ENCODE results near the gene PIK3CD.

PIK3CD gene

GRCh38 chr1:9722378-9722749 is 70.8 kb downstream of the PIK3CD start:
- no peak overlapping the region for H3K4me2 ChIP-seq (ENCODE audit: low read length)
- H3F3A ChIP-seq (ENCODE audit: control insufficient read depth, insufficient read depth) = no peaks in the 10 kb centered on the region; the same call in 1 of the 2 replicates
- H3K9me2 ChIP-seq (replicated peaks; ENCODE audit: control insufficient read depth, low read length) = no peaks in the 10 kb centered on the region
- H3K4me1 ChIP-seq (ENCODE audit: control insufficient read depth, low read length) = peaks cover 16% of the 10 kb centered on the region
- no peaks in the 10 kb centered on the region for H3K79me2 ChIP-seq (ENCODE audit: control insufficient read depth, low read length)
- no peak overlapping the region for H3K27ac ChIP-seq (ENCODE audit: low read depth, low read length)
- no peaks in the 10 kb centered on the region for H3K27me3 ChIP-seq (ENCODE audit: control insufficient read depth, low read length)
- TF ChIP-seq EZH2phosphoT487 (IDR thresholded peaks at IDR 0.05; ENCODE audit: borderline replicate concordance, low read length) = no peak
- TF ChIP-seq, protein P1, sequence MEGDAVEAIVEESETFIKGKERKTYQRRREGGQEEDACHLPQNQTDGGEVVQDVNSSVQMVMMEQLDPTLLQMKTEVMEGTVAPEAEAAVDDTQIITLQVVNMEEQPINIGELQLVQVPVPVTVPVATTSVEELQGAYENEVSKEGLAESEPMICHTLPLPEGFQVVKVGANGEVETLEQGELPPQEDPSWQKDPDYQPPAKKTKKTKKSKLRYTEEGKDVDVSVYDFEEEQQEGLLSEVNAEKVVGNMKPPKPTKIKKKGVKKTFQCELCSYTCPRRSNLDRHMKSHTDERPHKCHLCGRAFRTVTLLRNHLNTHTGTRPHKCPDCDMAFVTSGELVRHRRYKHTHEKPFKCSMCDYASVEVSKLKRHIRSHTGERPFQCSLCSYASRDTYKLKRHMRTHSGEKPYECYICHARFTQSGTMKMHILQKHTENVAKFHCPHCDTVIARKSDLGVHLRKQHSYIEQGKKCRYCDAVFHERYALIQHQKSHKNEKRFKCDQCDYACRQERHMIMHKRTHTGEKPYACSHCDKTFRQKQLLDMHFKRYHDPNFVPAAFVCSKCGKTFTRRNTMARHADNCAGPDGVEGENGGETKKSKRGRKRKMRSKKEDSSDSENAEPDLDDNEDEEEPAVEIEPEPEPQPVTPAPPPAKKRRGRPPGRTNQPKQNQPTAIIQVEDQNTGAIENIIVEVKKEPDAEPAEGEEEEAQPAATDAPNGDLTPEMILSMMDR (IDR thresholded peaks at IDR 0.05; ENCODE audit: low read depth, low read length, poor library complexity, severe bottlenecking) = no peak
- no peaks in the 10 kb centered on the region for H4K20me1 ChIP-seq (ENCODE audit: control insufficient read depth, insufficient read depth, low read depth, low read length)
- no peaks in the 10 kb centered on the region for H3K9me3 ChIP-seq (ENCODE audit: control insufficient read depth, insufficient read depth, low read length)
- H3K4me3 ChIP-seq (ENCODE audit: low read length) = no peak overlapping the region
- H3K36me3 ChIP-seq (ENCODE audit: control insufficient read depth, low read length) = peaks cover 55% of the 10 kb centered on the region

DNA sequence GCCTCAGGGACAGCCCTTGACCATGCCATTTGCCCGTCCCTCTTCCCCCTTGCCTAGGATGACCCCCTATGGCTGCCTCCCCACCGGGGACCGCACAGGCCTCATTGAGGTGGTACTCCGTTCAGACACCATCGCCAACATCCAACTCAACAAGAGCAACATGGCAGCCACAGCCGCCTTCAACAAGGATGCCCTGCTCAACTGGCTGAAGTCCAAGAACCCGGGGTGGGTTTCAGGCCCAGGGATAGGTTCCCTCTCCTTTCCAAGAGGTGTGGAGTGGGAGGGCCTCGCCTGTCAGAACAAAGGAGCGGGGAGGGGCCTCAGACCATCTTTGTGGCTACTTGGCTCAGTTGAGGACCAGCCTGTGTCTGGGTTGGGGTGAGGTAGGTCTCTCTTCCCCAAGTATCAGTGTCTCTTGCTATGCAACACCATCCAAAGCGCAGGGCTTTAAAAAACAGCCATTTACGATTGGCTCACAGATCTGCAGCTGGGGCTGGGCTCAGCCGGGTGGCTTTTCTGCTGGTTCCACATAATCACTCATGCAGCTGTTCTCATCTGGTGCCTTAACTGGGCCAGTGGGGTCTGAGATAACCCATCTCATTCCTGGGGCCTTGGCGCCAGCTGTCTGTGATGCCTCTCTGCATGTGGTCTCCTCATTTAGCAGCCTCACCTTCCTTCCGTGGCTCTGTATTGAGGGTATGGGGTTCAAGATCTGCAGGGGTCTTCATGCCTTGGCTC is 71.7 kb downstream of the PIK3CD start:
- Histone ChIP-seq H3F3A (ENCODE audit: control insufficient read depth, insufficient read depth) (no peaks in the 10 kb centered on the region; the same call in 1 of the 2 replicates), H3K79me2 (ENCODE audit: control insufficient read depth, low read length) (no peaks in the 10 kb centered on the region), H3K4me2 (ENCODE audit: low read length) (no peak overlapping the region), H4K20me1 (ENCODE audit: control insufficient read depth, insufficient read depth, low read depth, low read length) (no peaks in the 10 kb centered on the region), H3K9me2 (replicated peaks; ENCODE audit: control insufficient read depth, low read length) (no peaks in the 10 kb centered on the region), H3K36me3 (ENCODE audit: control insufficient read depth, low read length) (peaks cover 57% of the 10 kb centered on the region), H3K4me3 (ENCODE audit: low read length) (no peak overlapping the region), H3K9me3 (ENCODE audit: control insufficient read depth, insufficient read depth, low read length) (no peaks in the 10 kb centered on the region), H3K27me3 (ENCODE audit: control insufficient read depth, low read length) (no peaks in the 10 kb centered on the region), H3K4me1 (ENCODE audit: control insufficient read depth, low read length) (peaks cover 7% of the 10 kb centered on the region), H3K27ac (ENCODE audit: low read depth, low read length) (no peak overlapping the region)
- TF ChIP-seq, protein P1 (IDR thresholded peaks at IDR 0.05; ENCODE audit: low read depth, low read length, poor library complexity, severe bottlenecking) = no peak
- no peak for TF ChIP-seq EZH2phosphoT487 (IDR thresholded peaks at IDR 0.05; ENCODE audit: borderline replicate concordance, low read length)

- peaks cover 5% of the 10 kb centered on the region for H3K4me1 ChIP-seq (ENCODE audit: control insufficient read depth, low read length)
- H3K9me3 ChIP-seq (ENCODE audit: control insufficient read depth, insufficient read depth, low read length) = no peaks in the 10 kb centered on the region
- H3K79me2 ChIP-seq (ENCODE audit: control insufficient read depth, low read length) = no peaks in the 10 kb centered on the region
- no peak overlapping the region for H3K4me2 ChIP-seq (ENCODE audit: low read length)
- H4K20me1 ChIP-seq (ENCODE audit: control insufficient read depth, insufficient read depth, low read depth, low read length) = no peaks in the 10 kb centered on the region
- no peaks in the 10 kb centered on the region for H3K9me2 ChIP-seq (replicated peaks; ENCODE audit: control insufficient read depth, low read length)
- no peak for TF ChIP-seq EZH2phosphoT487 (IDR thresholded peaks at IDR 0.05; ENCODE audit: borderline replicate concordance, low read length)
- TF ChIP-seq, protein P1 (IDR thresholded peaks at IDR 0.05; ENCODE audit: low read depth, low read length, poor library complexity, severe bottlenecking) = no peak
- H3K36me3 ChIP-seq (ENCODE audit: control insufficient read depth, low read length) = peaks cover 58% of the 10 kb centered on the region
- no peak overlapping the region for H3K4me3 ChIP-seq (ENCODE audit: low read length)
- peaks cover 3% of the 10 kb centered on the region; the same call in 1 of the 2 replicates for H3F3A ChIP-seq (ENCODE audit: control insufficient read depth, insufficient read depth)
- H3K27ac ChIP-seq (ENCODE audit: low read depth, low read length) = no peak overlapping the region
- no peaks in the 10 kb centered on the region for H3K27me3 ChIP-seq (ENCODE audit: control insufficient read depth, low read length)
These were observed 72.4 kb downstream of the PIK3CD start for GRCh38 chr1:9723926-9724325.
